SK-N-SH (cell line): ENCODE measurements around the gene UNC45A.

Source experiments
- EP300 ChIP-seq, 2 experiments: IDR thresholded peaks; 2 replicates each; pipeline versions ENCODE4 v1.4.0 to v1.6.1; 2012; ENCODE audit warnings: borderline replicate concordance in 1 of 2, low read depth in 1 of 2, low read length in 1 of 2
- FOXJ3 ChIP-seq: sonication (generic); formaldehyde crosslinking; IDR thresholded peaks from 2 replicates; pipeline ENCODE4 v1.5.1; 2020; ENCODE audit warnings: mild to moderate bottlenecking, missing genetic modification reagents
- MEF2A ChIP-seq: IDR thresholded peaks from 2 replicates; pipeline ENCODE4 v1.4.0; 2012; ENCODE audit warnings: low read depth, borderline replicate concordance
- RAD21 ChIP-seq: IDR thresholded peaks from 2 replicates; pipeline ENCODE4 v1.6.1; 2012; ENCODE audit warnings: mild to moderate bottlenecking, low read length
- REST ChIP-seq: IDR thresholded peaks from 2 replicates; pipeline ENCODE4 v1.6.1; 2012; ENCODE audit warnings: mild to moderate bottlenecking, low read depth, low read length, moderate library complexity
- TF ChIP-seq, protein P1 (sequence below): fragments of 200-600 bp; sonication (generic); IDR thresholded peaks from 2 replicates; pipeline ENCODE4 v1.6.1; 2017; ENCODE audit warnings: antibody characterized with exemption, mild to moderate bottlenecking, moderate library complexity

DNA sequence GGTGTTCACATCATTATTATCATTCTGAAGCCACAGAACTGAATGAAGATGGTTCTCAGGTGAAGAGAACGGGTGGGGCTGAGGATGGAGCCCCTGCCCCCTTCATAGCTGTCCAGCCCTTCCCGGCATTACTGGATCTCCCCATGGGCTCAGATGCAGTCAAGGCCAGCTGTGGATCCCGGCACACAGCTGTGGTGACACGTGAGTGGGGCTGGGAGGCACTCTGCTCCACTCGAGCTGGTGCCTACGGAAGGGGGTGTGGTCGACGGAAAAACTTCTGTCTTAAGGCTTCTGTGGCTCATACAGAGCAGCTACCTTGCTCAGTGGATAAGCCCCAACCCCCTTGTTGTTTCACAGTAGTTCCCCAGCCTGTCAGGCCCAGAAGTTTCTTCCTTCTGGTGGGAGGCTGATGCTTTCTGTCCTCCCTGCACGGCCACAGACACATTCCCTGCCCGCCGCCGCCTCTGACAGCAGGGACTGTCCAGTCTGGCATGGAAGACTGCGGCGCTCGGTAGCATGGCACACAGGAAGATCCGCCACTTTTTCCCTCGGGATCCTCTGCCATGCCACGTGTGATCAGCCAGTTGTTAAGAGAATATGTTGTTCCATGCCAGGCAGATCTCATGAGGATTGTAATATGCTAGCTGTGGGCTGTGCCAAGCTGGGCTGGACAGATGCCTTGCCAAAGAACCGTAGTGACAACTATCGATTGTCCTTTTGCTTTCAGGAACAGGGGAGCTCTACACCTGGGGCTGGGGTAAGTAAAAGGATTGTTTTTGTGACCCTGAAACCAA lies 25.4 kb downstream of the UNC45A start:
- TF ChIP-seq REST (no peak), FOXJ3 (CRISPR knock-in tag) (no peak), MEF2A (no peak), EP300 (IDR thresholded peaks at IDR 0.05; ENCODE audit: borderline replicate concordance in 1 of 2, low read depth in 1 of 2, low read length in 1 of 2) (no peak), RAD21 (no peak)
- TF ChIP-seq, protein P1, sequence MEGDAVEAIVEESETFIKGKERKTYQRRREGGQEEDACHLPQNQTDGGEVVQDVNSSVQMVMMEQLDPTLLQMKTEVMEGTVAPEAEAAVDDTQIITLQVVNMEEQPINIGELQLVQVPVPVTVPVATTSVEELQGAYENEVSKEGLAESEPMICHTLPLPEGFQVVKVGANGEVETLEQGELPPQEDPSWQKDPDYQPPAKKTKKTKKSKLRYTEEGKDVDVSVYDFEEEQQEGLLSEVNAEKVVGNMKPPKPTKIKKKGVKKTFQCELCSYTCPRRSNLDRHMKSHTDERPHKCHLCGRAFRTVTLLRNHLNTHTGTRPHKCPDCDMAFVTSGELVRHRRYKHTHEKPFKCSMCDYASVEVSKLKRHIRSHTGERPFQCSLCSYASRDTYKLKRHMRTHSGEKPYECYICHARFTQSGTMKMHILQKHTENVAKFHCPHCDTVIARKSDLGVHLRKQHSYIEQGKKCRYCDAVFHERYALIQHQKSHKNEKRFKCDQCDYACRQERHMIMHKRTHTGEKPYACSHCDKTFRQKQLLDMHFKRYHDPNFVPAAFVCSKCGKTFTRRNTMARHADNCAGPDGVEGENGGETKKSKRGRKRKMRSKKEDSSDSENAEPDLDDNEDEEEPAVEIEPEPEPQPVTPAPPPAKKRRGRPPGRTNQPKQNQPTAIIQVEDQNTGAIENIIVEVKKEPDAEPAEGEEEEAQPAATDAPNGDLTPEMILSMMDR = no peak
